ENCODE measurements around the gene CELA2A.

The CELA2A gene

DNA sequence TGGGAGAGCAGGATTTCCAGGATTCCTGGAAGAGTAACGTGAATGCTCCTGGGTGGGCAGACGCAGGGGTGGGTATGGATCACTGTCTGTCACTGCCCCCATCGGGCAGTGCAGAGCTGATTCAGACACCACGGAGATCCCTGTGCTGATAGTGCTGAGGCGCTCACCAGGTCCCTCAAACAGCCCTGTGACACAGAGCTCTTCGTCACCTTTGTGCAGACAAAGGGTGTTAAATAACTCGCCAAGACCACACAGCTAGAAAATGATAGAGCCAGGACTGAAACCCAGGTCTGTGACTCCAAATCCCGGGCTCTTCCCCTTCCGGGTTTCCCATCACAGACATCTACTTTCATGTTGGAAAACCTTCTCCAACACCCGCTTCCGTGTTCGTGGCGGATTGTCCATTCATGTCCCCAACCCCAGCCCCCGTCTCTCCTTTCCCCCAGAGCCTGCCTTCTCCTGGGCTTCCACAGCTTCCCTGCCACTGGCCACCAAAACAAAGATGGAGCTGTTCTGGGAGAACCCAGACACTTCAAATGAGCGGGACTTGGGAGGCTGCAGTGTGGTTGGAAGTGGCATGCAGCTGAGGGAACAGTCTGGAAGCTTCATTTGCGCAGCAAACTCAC lies 44.2 kb upstream of the CELA2A start:
- TF ChIP-seq, protein P1, sequence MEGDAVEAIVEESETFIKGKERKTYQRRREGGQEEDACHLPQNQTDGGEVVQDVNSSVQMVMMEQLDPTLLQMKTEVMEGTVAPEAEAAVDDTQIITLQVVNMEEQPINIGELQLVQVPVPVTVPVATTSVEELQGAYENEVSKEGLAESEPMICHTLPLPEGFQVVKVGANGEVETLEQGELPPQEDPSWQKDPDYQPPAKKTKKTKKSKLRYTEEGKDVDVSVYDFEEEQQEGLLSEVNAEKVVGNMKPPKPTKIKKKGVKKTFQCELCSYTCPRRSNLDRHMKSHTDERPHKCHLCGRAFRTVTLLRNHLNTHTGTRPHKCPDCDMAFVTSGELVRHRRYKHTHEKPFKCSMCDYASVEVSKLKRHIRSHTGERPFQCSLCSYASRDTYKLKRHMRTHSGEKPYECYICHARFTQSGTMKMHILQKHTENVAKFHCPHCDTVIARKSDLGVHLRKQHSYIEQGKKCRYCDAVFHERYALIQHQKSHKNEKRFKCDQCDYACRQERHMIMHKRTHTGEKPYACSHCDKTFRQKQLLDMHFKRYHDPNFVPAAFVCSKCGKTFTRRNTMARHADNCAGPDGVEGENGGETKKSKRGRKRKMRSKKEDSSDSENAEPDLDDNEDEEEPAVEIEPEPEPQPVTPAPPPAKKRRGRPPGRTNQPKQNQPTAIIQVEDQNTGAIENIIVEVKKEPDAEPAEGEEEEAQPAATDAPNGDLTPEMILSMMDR (IDR thresholded peaks at IDR 0.05): no peak

DNA sequence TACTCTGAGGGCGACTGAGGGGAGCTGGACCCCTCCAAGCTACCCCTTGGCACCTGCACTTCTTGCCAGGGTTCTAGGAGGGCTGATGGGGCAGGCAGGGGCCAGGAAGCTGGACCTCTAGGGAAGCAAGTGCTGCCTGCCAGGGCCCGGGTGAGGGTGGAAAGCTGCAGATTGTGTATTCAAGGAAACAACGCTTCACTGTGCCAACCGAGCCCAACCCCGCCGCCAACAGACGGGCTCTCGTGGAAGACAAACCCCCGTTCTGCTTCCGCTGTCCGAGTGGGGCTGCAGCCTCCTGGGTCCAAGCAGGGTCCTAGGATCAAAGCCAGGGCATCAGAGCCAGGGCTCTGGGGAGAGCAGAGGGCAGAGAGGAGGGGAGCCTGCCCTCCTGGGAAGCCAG lies 43.7 kb upstream of the CELA2A start:
- TF ChIP-seq, protein P1 (IDR thresholded peaks at IDR 0.05): no peak

DNA sequence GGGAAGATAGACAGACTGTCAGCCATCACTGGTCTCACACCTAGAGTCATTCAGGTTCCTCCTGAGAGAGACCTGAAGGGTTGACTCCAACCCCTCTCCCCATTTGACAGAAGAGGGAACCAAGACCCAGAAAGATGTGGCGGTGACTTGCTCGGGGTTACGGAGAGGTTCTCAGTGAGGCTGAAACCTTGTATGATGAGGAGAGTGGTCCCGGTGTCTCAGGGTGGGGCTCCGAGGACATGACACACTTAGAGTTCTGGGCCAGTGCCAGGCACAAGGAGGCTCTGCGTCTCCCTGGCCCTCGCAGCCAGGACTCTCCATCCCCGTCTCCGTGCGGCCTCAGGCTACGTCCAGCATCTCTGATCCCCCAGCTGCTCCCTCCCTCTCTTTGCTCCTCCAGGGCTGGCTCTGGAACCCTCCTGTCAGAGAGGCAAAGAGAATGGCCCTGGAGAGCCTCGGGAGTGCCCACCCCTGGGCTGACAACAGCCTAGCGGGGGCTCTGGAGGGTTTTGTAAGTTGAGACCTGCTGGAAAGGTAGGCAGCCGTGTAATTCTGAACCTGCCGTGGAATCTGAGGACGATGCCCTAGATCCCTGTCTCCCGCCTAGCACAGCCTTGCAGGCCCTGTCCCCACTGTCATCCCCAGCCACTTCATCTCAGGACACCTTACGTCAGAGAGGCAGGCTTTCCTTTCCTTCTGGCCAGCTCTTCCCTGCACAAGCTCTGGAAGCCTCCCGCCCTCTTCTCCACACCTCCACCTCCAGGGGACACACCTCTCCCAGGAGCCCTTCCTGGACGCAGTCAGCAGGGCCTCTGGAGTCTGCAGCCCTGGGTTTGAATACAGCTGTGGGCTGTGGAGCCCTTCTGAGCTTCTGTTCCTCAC lies 42.7 kb upstream of the CELA2A start:
- TF ChIP-seq, protein P1 (IDR thresholded peaks at IDR 0.05): no peak

DNA sequence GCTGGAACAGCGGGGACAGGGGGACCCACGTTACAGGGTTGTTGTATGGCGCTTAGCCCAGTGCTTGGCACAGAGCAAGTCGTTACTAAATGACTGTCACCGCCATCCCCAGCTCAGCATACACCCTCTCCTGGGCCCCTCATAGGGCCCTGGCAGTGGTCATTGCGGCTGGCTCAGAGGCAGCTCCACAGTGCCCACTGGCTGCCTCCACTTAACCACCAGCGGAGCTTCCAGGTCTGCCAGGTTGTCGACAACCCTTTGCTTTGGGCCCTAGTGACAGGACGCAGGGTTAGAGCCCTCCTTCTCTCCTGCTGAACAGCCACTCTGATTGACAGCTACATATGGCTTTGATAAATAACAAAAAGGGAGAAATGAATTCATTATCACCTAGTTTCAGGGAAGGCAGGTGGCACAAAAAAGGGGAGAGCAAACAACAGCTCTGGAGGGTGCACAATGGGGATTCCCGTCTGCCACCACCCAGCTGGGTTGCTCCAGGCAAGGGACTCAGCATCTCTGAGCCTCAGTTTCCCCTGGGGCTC lies 42.0 kb upstream of the CELA2A start:
- TF ChIP-seq, protein P1 (IDR thresholded peaks at IDR 0.05): no peak

DNA sequence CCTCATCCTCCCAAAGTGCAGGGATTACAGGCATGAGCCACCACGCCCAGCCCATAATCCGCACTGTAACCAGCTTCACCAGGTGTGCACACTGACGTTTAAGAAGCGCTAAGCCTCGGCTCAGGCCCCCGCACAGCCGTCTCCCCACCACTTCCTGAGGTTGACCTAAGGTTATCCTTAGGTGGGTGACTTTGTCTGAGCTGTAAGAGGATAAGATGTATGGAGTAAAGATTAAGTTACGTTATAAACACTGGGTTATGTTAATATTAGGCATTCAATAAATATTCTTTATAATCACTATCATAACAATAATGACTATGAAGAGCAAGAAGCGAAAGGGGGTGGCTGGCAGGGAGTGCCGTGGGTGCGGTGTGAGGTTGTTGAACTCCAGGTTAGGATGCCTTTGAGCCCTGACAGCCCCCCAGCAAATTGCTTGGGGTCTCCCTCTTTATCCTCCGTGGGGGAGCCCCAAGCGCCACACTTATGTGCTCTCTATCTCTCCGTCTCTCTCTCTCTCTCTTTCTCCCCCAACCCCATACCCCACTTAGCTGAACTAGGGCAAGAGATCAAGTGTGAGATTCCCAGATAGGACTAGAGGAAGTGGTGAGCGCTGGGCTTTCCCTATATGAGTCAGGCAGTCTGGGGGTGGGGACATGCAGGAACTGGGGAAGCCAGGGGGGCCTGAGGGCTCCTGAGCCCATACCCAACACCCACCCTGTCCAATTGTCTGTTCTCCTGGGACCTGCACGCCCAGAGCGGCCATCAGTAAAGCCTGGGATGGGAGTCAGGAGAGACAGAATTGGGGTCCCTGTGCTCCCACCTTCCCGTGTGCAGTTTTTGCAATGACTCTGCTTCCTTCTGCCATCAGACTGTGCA lies 39.2 kb upstream of the CELA2A start:
- TF ChIP-seq, protein P1 (IDR thresholded peaks at IDR 0.05): no peak

DNA sequence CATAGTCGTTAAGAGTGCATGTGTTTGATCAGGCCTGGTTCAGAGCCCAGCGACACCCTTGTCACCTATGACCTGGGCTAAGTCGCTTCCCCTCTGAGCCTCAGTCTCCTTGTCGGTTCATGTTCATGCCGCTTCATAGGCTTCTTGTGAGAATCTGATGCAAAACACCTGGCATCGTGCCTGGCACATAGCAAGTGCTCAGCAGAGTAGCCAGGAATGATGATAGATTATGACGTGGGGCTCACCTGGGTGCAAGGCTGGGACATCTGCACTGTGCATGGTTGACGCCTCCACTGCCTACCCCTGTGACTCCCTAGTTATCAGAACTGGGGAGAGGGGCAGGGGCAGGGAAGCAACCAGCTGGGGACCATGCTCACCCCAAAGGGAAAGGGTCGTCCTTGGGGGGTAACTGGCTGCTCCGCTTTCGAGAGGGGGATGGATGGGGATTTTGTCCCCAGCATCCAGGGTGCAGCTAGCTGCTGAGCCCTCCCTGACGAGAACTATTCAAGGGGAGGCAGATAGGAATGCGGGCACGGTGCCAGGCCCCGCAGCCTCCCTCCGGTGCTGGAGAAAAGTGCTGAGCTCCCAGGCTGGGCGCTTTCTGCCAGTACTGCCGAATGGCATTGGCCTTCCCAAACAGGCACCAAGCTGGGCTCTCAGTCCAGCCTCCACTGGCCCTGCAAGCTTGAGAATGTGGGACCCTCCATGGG lies 37.6 kb upstream of the CELA2A start:
- TF ChIP-seq, protein P1 (IDR thresholded peaks at IDR 0.05): no peak

Measured in LNCAP (cell line).